Thymus (tissue), 11 donors: ENCODE measurements around the gene ELMO1. TPM values are rescaled to one million over a fixed set of nuclear protein-coding genes. Genes with fewer than 3 reads are reported as not detected.
A peak's percentile ranks its signal among the peaks of the same experiment; 100 is the strongest.

Experiments
- DNase-seq, 9 donors: peaks; one replicate each; pipeline ENCODE4 v3.0.0-alpha.2; 2013; ENCODE audit warnings: low spot score in 9 of 9, low read depth in 6 of 9, missing footprints in 1 of 9
- H3K27ac ChIP-seq, 2 donors: one replicate each; pipeline ENCODE4 v1.5.1; 2013; ENCODE audit warnings: control low read depth in 1 of 2, low read depth in 1 of 2, low read length in 1 of 2, mild to moderate bottlenecking in 1 of 2, moderate library complexity in 1 of 2
- H3K27me3 ChIP-seq, 2 donors: one replicate each; pipeline ENCODE4 v1.5.1; 2013; ENCODE audit warnings: low read length in 1 of 2; ENCODE audit not compliant: control insufficient read depth in 2 of 2, insufficient read depth in 1 of 2
- H3K36me3 ChIP-seq, 2 donors: one replicate each; pipeline ENCODE4 v1.5.1; 2013; ENCODE audit warnings: low read length in 1 of 2, mild to moderate bottlenecking in 1 of 2, moderate library complexity in 1 of 2; ENCODE audit not compliant: control insufficient read depth in 2 of 2, insufficient read depth in 2 of 2
- H3K4me1 ChIP-seq, 2 donors: one replicate each; pipeline ENCODE4 v1.5.1; 2013; ENCODE audit warnings: low read length in 2 of 2; ENCODE audit not compliant: control insufficient read depth in 2 of 2, insufficient read depth in 2 of 2
- H3K4me3 ChIP-seq, 2 donors: one replicate each; pipeline ENCODE4 v1.5.1; 2013; ENCODE audit warnings: low read length in 2 of 2, control low read depth in 1 of 2, mild to moderate bottlenecking in 1 of 2
- H3K9me3 ChIP-seq, 2 donors: one replicate each; pipeline ENCODE4 v1.5.1; 2013; ENCODE audit warnings: low read length in 1 of 2, mild to moderate bottlenecking in 1 of 2; ENCODE audit not compliant: control insufficient read depth in 2 of 2, insufficient read depth in 1 of 2
- WGBS: extraction: QIAGEN DNeasy Blood & Tissue Kit; methylation state at CpG from one replicate; pipeline ENCODE4 v1.1.7; 2013; 5-methylcytosine and 5-hydroxymethylcytosine counted together
- polyA plus RNA-seq: library from polyadenylated mRNA; stranded (reverse); fragments of 200-250 nt; gene quantifications from one replicate; pipeline ENCODE4 v1.2.3, GENCODE V29; 2013
- total RNA-seq: library from RNA; stranded (reverse); fragments of 120-200 nt; gene quantifications from one replicate; pipeline ENCODE4 v1.2.4, GENCODE V29; 2013
- donor health status: healthy.

The ELMO1 gene
- total and polyA plus RNA-seq, 2 donors: 18.7 to 22.5 TPM

- H3K4me3 ChIP-seq: no peak overlapping the region
- DNase-seq: no peak
- 89% methylated on average over 5 of the region's 5 CpGs for WGBS
- H3K4me1 ChIP-seq: peaks cover 5 to 6% of the 10 kb centered on the region in 2 donors
- no peaks in the 10 kb centered on the region for H3K9me3 ChIP-seq
- H3K27ac ChIP-seq: no peak overlapping the region
- H3K27me3 ChIP-seq: no peaks in the 10 kb centered on the region
- peaks cover 0 to 28% of the 10 kb centered on the region in 2 donors for H3K36me3 ChIP-seq
These were observed 132.6 kb downstream of the ELMO1 start for GRCh38 chr7:37315772-37316715.

- H3K9me3 ChIP-seq: no peaks in the 10 kb centered on the region
- no peak overlapping the region for H3K27ac ChIP-seq
- H3K4me3 ChIP-seq: no peak overlapping the region
- H3K27me3 ChIP-seq: no peaks in the 10 kb centered on the region
- 94% methylated on average over 1 of the region's 1 CpG for WGBS
- H3K36me3 ChIP-seq: peaks cover 0 to 40% of the 10 kb centered on the region in 2 donors
- H3K4me1 ChIP-seq: peaks cover 6 to 13% of the 10 kb centered on the region in 2 donors
- no peak for DNase-seq
These were observed 136.1 kb downstream of the ELMO1 start for GRCh38 chr7:37312608-37313007.

- no peak for DNase-seq
- Histone ChIP-seq H3K9me3 (no peaks in the 10 kb centered on the region), H3K27ac (no peak overlapping the region), H3K27me3 (no peaks in the 10 kb centered on the region), H3K4me1 (peaks cover 6 to 13% of the 10 kb centered on the region in 2 donors), H3K4me3 (no peak overlapping the region), H3K36me3 (peaks cover 0 to 37% of the 10 kb centered on the region in 2 donors)
- 90% methylated on average over 6 of the region's 6 CpGs for WGBS
These were observed 137.3 kb downstream of the ELMO1 start for GRCh38 chr7:37311355-37311754.

GRCh38 chr7:37310327-37311080 is 138.2 kb downstream of the ELMO1 start:
- H3K9me3 ChIP-seq: no peaks in the 10 kb centered on the region
- H3K4me3 ChIP-seq: no peak overlapping the region
- 45% methylated on average over 3 of the region's 3 CpGs for WGBS
- H3K36me3 ChIP-seq: peaks cover 0 to 40% of the 10 kb centered on the region in 2 donors
- peaks cover 6 to 13% of the 10 kb centered on the region in 2 donors for H3K4me1 ChIP-seq
- no peaks in the 10 kb centered on the region for H3K27me3 ChIP-seq
- peak in 2 of 9 donors; percentile 25 to 59 for DNase-seq
- peak overlapping the region in 1 of 2 donors; percentile 3 for H3K27ac ChIP-seq

GRCh38 chr7:37309493-37309892 is 139.2 kb downstream of the ELMO1 start:
- peaks cover 6 to 13% of the 10 kb centered on the region in 2 donors for H3K4me1 ChIP-seq
- no peaks in the 10 kb centered on the region for H3K27me3 ChIP-seq
- no peaks in the 10 kb centered on the region for H3K9me3 ChIP-seq
- no peak overlapping the region for H3K4me3 ChIP-seq
- WGBS: 93% methylated on average over 3 of the region's 3 CpGs
- H3K36me3 ChIP-seq: peaks cover 0 to 33% of the 10 kb centered on the region in 2 donors
- H3K27ac ChIP-seq: no peak overlapping the region
- DNase-seq: no peak

GRCh38 chr7:37304921-37305320 is 143.7 kb downstream of the ELMO1 start:
- H3K4me3 ChIP-seq: no peak overlapping the region
- DNase-seq: no peak
- no peaks in the 10 kb centered on the region for H3K9me3 ChIP-seq
- H3K27me3 ChIP-seq: no peaks in the 10 kb centered on the region
- no peak overlapping the region for H3K27ac ChIP-seq
- 96% methylated on average over 3 of the region's 3 CpGs for WGBS
- peaks cover 4 to 25% of the 10 kb centered on the region in 2 donors for H3K36me3 ChIP-seq
- peaks cover 0 to 7% of the 10 kb centered on the region in 2 donors for H3K4me1 ChIP-seq

- DNase-seq: no peak
- peaks cover 4% of the 10 kb centered on the region in 2 donors for H3K36me3 ChIP-seq
- H3K27ac ChIP-seq: no peak overlapping the region
- H3K4me3 ChIP-seq: no peak overlapping the region
- no peaks in the 10 kb centered on the region for H3K27me3 ChIP-seq
- no peaks in the 10 kb centered on the region for H3K4me1 ChIP-seq
- no peaks in the 10 kb centered on the region for H3K9me3 ChIP-seq
These were observed 151.1 kb downstream of the ELMO1 start for GRCh38 chr7:37297546-37297945.

- Histone ChIP-seq H3K4me1 (no peaks in the 10 kb centered on the region), H3K9me3 (no peaks in the 10 kb centered on the region), H3K27ac (no peak overlapping the region), H3K27me3 (no peaks in the 10 kb centered on the region), H3K36me3 (no peaks in the 10 kb centered on the region), H3K4me3 (no peak overlapping the region)
- no peak for DNase-seq
- 90% methylated on average over 1 of the region's 1 CpG for WGBS
These were observed 153.3 kb downstream of the ELMO1 start for GRCh38 chr7:37295401-37295800.

- Histone ChIP-seq H3K27me3 (no peaks in the 10 kb centered on the region), H3K4me3 (no peak overlapping the region), H3K9me3 (no peaks in the 10 kb centered on the region), H3K27ac (no peak overlapping the region), H3K4me1 (peaks cover 3 to 12% of the 10 kb centered on the region in 2 donors), H3K36me3 (no peaks in the 10 kb centered on the region)
- DNase-seq: no peak
These were observed 157.9 kb downstream of the ELMO1 start for GRCh38 chr7:37290731-37291130.
